HG03064 (cell line): ENCODE data around the gene COL26A1.

Experiments used
- ATAC-seq: cut with Tn5 transposase; IDR thresholded peaks from one replicate; pipeline ENCODE4 v1.9.1; 2021; ENCODE audit warnings: low read depth; ENCODE audit not compliant: unreplicated experiment

The COL26A1 gene

DNA sequence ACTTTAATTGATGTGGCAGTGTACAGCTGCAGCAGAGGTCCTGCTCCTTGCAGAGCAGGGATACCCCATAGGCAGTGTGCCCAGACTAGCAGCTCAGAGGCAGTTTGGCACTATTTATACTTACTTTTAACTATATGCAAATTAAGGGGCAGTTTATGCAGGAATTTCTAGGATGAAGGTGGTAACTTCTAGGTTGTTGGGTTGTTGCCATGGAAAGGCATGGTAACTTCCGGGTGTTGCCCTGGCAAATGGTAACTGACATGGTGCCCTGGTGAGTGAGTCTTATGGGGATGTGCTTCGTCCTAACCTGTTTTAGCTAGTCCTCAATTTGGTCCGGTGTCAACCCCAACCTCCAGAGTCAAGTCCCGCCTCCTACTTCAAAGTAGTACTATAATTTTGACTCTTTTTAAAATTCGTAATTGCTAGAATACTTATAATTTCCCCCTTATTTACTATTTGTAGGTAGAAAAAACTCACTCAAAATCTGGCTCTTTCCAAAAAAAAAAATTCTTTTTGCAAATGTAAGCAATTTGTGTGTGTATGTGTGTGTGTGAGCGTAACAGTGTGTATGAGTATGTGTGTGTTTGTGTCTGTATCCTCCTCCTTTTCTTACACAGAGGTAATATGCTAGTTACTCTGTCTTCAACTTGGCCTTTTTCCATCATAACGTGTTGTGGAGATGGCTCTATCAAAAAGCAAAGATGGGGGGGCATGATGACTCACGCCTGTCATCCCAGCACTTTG is 5.9 kb downstream of the COL26A1 start:
- no peak for ATAC-seq

- ATAC-seq: no peak
These were observed 8.2 kb downstream of the COL26A1 start for GRCh38 chr7:101370836-101371235.

GRCh38 chr7:101373812-101374614 is 11.3 kb downstream of the COL26A1 start:
- ATAC-seq: no peak

- no peak for ATAC-seq
These were observed 12.3 kb downstream of the COL26A1 start for GRCh38 chr7:101374990-101375389.

GRCh38 chr7:101376601-101377000 is 13.9 kb downstream of the COL26A1 start:
- ATAC-seq: no peak

GRCh38 chr7:101377189-101377736 is 14.6 kb downstream of the COL26A1 start:
- ATAC-seq: no peak

DNA sequence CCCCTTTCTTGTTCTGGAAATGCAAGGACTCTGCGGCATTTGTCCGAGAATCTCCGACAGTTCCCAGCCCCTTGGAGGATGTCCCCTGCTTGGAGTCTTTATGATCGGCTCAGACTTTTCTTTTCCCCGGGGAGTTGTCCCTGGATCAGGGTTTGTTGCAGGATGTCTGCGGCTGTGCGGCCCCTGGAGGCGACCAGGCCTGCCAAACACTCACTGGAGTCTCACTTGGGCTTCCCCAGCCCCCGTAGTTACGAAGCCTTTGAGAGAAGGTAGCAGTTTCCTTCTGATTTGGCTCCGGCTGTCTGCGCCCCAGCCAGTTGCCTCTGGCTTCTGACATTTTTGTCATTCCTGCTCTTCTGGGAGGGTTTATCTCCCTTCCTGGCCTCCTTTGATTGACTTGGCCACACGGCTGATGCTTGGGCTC is 16.1 kb downstream of the COL26A1 start:
- ATAC-seq: no peak

DNA sequence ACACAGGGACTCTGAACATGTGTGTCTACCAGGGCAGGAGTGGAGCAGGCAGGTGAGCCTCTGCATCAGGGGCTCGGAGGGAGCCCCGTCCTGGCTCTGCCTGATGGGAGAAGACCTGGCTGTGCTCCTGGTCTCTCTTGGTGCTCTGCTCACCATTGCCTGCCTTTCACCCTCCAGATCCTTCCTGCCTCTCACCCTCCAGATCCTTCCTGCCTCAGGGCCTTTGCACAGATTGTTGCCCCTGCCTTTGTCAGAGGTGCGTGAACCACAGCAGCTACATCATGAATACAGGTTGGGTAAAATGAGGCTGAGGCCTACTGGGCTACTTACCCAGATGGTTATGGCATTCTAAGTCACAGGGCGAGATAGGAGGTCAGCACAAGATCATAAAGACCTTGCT is 16.6 kb downstream of the COL26A1 start:
- ATAC-seq: no peak

- ATAC-seq: no peak
These were observed 19.0 kb downstream of the COL26A1 start for GRCh38 chr7:101381549-101382111.

DNA sequence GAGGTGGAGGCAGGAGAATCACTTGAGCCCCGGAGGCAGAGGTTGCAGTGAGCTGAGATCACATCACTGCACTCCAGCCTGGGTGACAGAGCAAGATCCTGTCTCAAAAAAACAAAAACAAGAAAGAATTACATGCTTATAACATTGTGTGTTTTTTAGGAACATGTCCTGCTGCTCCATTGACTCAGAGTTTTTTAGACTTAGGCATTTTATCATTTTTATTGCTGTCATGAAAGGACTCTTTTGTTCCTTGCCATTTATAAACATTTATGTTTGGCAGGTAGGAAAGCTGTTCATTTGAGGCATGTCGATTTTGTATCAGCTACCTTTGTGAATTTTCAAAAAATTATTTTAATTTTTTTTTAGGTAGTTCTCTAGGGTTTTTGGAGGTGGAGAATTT is 20.3 kb downstream of the COL26A1 start:
- ATAC-seq: no peak

DNA sequence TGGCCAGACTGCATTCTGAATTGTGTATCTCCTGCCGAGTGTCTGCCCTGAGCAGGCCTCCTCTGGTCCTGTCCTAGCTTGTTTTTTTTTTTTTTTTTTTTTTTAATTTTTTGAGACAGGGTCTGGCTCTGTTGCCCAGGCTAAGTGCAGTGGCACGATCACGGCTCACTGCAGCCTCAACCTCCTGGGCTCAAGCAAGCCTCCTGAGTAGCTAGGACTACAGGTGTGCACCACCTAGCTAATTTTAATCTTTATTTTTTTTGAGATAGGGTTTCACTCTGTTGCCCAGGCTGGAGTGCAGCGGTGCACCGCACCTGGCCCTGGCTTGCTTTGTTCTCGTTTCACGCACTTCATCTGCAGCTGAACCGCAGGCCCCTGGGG is 23.5 kb downstream of the COL26A1 start:
- ATAC-seq: no peak

GRCh38 chr7:101386558-101387231 is 24.0 kb downstream of the COL26A1 start:
- ATAC-seq: no peak

DNA sequence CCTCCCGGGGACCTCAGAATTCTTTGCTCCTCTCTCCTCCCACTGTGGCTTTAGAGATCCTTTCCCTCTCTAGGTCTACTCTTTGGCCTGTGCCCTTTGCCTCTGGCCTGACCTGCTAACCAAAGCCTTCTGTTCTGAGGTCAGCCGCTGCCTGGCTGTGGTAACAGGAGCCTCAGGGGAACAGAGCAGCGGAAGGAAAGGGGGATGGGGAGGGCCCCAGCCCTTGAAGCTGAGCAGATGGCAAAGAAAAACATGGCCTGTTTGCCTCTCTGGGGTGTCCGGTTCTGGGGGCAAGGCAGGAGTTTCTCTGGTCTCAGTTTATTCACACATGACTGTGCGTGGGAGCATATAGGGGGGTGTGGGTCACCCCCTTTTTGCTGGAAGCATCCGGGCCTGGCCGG is 28.2 kb downstream of the COL26A1 start:
- peak; percentile 95 for ATAC-seq

DNA sequence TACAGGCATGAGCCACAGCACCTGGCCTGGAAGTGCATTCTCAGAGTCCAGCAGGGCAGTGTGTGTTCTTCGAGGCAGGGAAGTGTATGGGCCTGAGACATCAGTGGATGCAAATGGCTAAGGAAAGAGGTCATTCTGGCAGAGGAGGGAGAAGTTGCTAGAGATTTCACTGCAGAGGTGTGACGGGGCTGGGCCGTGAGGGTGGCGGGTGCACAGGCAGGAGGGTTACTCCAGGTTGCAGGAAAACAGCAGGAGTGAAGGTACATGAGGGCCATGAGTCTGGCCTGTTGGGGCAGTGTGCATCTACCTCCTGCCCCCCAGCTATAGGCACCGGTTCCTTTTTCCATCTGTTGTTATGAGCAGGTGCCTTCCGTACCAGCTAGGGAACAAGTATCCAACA is 29.3 kb downstream of the COL26A1 start:
- ATAC-seq: no peak

DNA sequence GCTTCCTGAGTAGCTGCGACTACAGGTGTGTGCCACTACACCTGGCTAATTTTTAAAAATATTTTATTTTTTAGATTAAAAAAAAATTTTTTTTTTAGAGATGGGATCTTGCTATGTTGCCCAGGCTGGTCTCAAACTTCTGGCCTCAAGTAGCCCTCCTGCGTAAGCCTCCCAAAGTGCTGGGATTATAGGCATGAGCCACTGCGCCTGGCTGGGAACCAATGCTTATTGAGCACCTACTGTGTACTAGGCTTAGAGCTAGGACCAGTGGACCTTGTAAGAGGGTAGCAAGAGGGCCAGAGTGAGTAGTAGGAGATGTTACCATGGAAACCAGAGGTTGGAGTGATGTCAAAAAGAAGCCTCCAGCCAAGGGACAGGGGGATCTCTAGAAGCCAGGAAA is 31.2 kb downstream of the COL26A1 start:
- ATAC-seq: no peak

GRCh38 chr7:101395376-101395775 is 32.7 kb downstream of the COL26A1 start:
- ATAC-seq: no peak

DNA sequence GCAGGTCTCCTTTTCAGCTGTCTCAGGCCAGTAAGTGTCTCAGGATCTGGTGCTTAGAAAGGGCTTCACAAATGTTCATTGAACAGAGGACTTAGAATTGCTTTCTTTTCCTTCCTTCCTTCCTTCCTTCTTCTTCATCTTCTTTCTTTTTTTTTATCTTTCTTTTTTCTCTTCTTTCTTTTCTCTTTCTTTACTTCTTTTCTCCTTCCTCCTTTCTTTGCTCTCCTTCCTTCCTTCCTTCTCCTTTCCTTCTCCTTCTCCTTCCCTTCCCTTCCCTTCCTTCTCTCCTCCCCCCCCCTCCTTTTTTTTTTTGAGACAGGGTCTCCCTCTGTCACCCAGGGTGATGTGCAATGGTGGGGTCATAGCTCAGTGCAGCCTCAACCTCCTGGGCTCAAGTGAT is 34.6 kb downstream of the COL26A1 start:
- ATAC-seq: no peak

DNA sequence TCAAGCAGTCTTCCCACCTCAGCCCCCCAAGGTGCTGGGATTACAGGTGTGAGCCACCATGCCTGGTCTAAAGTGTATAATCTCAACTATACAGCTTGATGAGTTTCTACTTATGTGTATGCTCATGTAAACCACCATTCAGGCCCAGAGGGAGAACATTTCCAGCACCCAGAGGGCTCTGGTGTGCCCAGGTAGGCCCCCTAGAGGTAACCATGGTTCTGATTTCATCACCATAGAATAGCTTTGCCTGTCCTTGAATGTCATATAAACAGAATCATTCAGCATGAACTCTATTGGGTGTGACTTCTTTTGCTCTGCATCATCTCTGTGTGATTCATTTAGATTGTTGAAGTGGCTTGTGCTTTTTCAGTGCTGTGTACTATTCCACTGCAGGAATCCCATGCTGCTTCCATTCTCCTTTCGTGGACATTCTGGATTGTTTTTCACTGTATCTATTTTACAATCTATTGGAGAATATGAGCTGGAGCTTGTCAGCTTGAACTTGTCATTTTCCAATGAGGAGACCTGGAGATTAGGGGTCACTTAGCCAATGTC is 35.2 kb downstream of the COL26A1 start:
- ATAC-seq: no peak

- ATAC-seq: no peak
These were observed 36.0 kb downstream of the COL26A1 start for GRCh38 chr7:101398396-101399289.

GRCh38 chr7:101399759-101400158 is 37.1 kb downstream of the COL26A1 start:
- ATAC-seq: no peak
